ENCODE results near the gene HSPB3.

- TF ChIP-seq POLR2AphosphoS5 (IDR thresholded peaks at IDR 0.05), result no peak
- no peak for TF ChIP-seq CTCF (IDR thresholded peaks at IDR 0.05)
- no peak for TF ChIP-seq POLR2A (IDR thresholded peaks at IDR 0.05)
Observed at GRCh38 chr5:54450542-54450941, 5.0 kb upstream of the HSPB3 start.

Data from stomach (tissue), 4 donors.